HCT116 (cell line): ENCODE data around the gene CNDP1. TPM values are rescaled to one million over a fixed set of nuclear protein-coding genes. Genes with fewer than 3 reads are reported as not detected.

Experiments used
- ATAC-seq: fragments of 200-7000 bp; cut with Tn5 transposase; 2 replicates; pipeline ENCODE4 v1.9.1; 2020; ENCODE audit warnings: mild to moderate bottlenecking, moderate library complexity
- BruUV-seq: library from RNA; stranded (reverse); fragments of 400-500 nt; replicated peaks from 2 replicates; lab custom pipeline; 2021; lab: Mats Ljungman, UMichigan
- CTCF ChIA-PET: fragments of 300-600 bp; sonication (Branson Sonifier 250); formaldehyde crosslinking; loops from one replicate; lab custom pipeline; 2021; ENCODE audit warnings: antibody characterized with exemption; lab: Charles Lee
- POLR2A ChIA-PET: fragments of 300-600, 350-600 bp; sonication (Branson Sonifier 250); formaldehyde crosslinking; loops from one replicate; lab custom pipeline; 2021; ENCODE audit warnings: antibody characterized with exemption; lab: Charles Lee
- RAD21 ChIA-PET, 2 experiments: fragments of 300-600 bp; sonication (Branson Sonifier 250); formaldehyde crosslinking; loops; one replicate each; lab custom pipeline; 2023; ENCODE audit warnings: low total read pairs in 2 of 2; ENCODE audit not compliant: uncharacterized antibody in 2 of 2, unreplicated experiment in 2 of 2, low non-redundant PET in 1 of 2; lab: Charles Lee
- DNase-seq: peaks from one replicate; pipeline ENCODE4 v3.0.0-alpha.2; 2010; ENCODE audit warnings: low read depth, low spot score
- H2AFZ ChIP-seq: fragments of 200-600 bp; shearing (Covaris generic), sonication (generic); 2 replicates; pipeline ENCODE4 v1.6.1; 2017; ENCODE audit warnings: low read depth, mixed run types, mixed read lengths, antibody characterized with exemption, low read length; ENCODE audit not compliant: poor library complexity, severe bottlenecking
- H3K27ac ChIP-seq: 2 replicates; pipeline ENCODE4 v1.5.1; 2012; ENCODE audit warnings: low read depth, low read length
- H3K27me3 ChIP-seq: fragments of 200-600 bp; sonication (generic); 2 replicates; pipeline ENCODE4 v1.6.1; 2016; ENCODE audit warnings: mixed run types, low read length, mixed read lengths; ENCODE audit not compliant: insufficient read depth
- H3K36me3 ChIP-seq, 2 experiments: fragments of 200-500 bp in 1 of 2; fragments of 200-600 bp in 1 of 2; sonication (Bioruptor generic) in 1 of 2; sonication (generic) in 1 of 2; 2 replicates each; pipeline versions ENCODE4 v1.5.1 to v1.6.1; 2014 to 2016; ENCODE audit warnings: low read length in 2 of 2, inconsistent platforms in 1 of 2, mixed read lengths in 1 of 2, mixed run types in 1 of 2; ENCODE audit not compliant: insufficient read depth in 2 of 2, control insufficient read depth in 1 of 2
- H3K4me1 ChIP-seq, 2 experiments: fragments of 200-600 bp in 1 of 2; sonication (generic) in 1 of 2; 2 replicates each; pipeline versions ENCODE4 v1.5.1 to v1.6.1; 2012 to 2017; ENCODE audit warnings: low read length in 2 of 2, inconsistent platforms in 1 of 2, mild to moderate bottlenecking in 1 of 2, mixed read lengths in 1 of 2, mixed run types in 1 of 2, moderate library complexity in 1 of 2; ENCODE audit not compliant: insufficient read depth in 2 of 2, control insufficient read depth in 1 of 2
- H3K4me2 ChIP-seq: fragments of 200-600 bp; sonication (generic); 2 replicates; pipeline ENCODE4 v1.6.1; 2017; ENCODE audit warnings: mixed run types, low read length, mixed read lengths
- H3K4me3 ChIP-seq, 2 experiments: fragments of 200-600 bp in 1 of 2; sonication (generic) in 1 of 2; replicated peaks in 1 of 2; 2 replicates each; pipeline ENCODE4 v1.5.1; 2011 to 2016; ENCODE audit warnings: low read length in 2 of 2, control low read depth in 1 of 2, low read depth in 1 of 2, mild to moderate bottlenecking in 1 of 2, mixed read lengths in 1 of 2, mixed run types in 1 of 2
- H3K79me2 ChIP-seq: fragments of 200-600 bp; sonication (generic); 2 replicates; pipeline ENCODE4 v1.6.1; 2017; ENCODE audit warnings: mild to moderate bottlenecking, mixed run types, low read length, moderate library complexity, mixed read lengths; ENCODE audit not compliant: insufficient read depth
- H3K9ac ChIP-seq: fragments of 200-600 bp; sonication (generic); 2 replicates; pipeline ENCODE4 v1.6.1; 2016; ENCODE audit warnings: low read length, mixed read lengths
- H3K9me2 ChIP-seq: fragments of 200-600 bp; sonication (generic), shearing (Covaris generic); 2 replicates; pipeline ENCODE4 v1.6.1; 2017; ENCODE audit warnings: mixed run types, mild to moderate bottlenecking, moderate library complexity; ENCODE audit not compliant: insufficient read depth
- H3K9me3 ChIP-seq, 2 experiments: fragments of 200-500 bp in 1 of 2; fragments of 200-600 bp in 1 of 2; sonication (Bioruptor generic) in 1 of 2; sonication (generic) in 1 of 2; 2 replicates each; pipeline ENCODE4 v1.6.1; 2014 to 2017; ENCODE audit warnings: low read length in 2 of 2, mixed read lengths in 2 of 2, inconsistent platforms in 1 of 2, low read depth in 1 of 2, mild to moderate bottlenecking in 1 of 2, mixed run types in 1 of 2, moderate library complexity in 1 of 2; ENCODE audit not compliant: control insufficient read depth in 1 of 2, insufficient read depth in 1 of 2
- H4K20me1 ChIP-seq: fragments of 200-600 bp; sonication (generic), shearing (Covaris generic); 2 replicates; pipeline ENCODE4 v1.6.1; 2017; ENCODE audit warnings: mixed run types, mild to moderate bottlenecking, moderate library complexity; ENCODE audit not compliant: insufficient read depth
- ELF1 ChIP-seq: IDR thresholded peaks from 2 replicates; pipeline ENCODE4 v1.6.1; 2012; ENCODE audit warnings: low read depth, borderline replicate concordance
- SIN3A ChIP-seq: IDR thresholded peaks from 2 replicates; pipeline ENCODE4 v1.6.1; 2012; ENCODE audit warnings: low read depth
- SRF ChIP-seq: IDR thresholded peaks from 2 replicates; pipeline ENCODE4 v1.6.1; 2012; ENCODE audit warnings: low read depth
- YY1 ChIP-seq: IDR thresholded peaks from 2 replicates; pipeline ENCODE4 v1.6.1; 2011; ENCODE audit warnings: low read length, low read depth, moderate library complexity, mild to moderate bottlenecking; ENCODE audit not compliant: insufficient replicate concordance; ENCODE audit errors: extremely low read depth
- intact Hi-C: fragments of 100-400 bp; cut with micrococcal nuclease; formaldehyde crosslinking; loops from 2 replicates; pipeline ENCODE4 v1.10.0; 2022
- total RNA-seq: library from RNA; stranded (reverse); gene quantifications from one replicate; pipeline ENCODE4 v1.2.1, GENCODE V29; 2021; ENCODE audit not compliant: unreplicated experiment
- TF ChIP-seq, protein P1 (sequence below): IDR thresholded peaks from 2 replicates; pipeline ENCODE4 v1.6.1; 2012; ENCODE audit warnings: low read depth
- TF ChIP-seq, protein P2 (sequence below): IDR thresholded peaks from 2 replicates; pipeline ENCODE4 v1.6.1; 2012

The CNDP1 gene
- total RNA-seq, 1 experiment from 2014 or later = not detected

DNA sequence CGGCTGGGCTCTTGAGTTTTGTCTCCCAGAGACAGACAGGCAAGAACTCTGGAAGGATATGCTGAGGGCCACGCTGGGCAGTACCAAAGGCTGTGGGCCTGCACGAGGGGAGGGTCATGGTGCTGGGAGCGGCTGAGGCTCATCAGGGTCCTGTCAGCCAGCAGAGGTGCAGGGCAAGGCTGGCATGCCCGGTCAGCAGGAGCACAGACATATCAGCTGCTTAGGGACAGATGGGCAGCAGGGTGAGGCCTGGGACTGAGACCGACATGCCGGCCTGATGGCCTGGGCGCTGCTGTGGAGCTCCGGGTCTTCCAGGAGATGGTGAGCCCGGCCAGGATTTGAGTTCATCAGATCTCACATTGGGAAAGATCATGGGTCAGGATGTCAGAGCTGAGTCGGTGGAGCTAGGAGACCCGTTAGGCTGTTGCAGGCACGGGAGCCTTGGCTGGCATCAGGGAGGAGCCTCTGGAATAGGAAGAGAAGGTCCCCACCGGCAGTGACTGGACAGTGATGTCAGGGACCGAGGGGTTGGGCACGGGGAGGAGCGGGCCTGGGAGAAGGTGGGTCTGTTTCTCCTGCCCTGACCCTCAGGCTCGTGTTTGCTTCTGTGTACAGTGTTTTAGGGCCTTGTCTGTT, 19.3 kb upstream of the CNDP1 start:
- H3K9ac ChIP-seq = no peak overlapping the region
- H3K4me1 ChIP-seq = no peaks in the 10 kb centered on the region
- RAD21 ChIA-PET = no interaction called here
- CTCF ChIA-PET = no interaction called here
- peaks cover 7 to 13% of the 10 kb centered on the region in 2 experiments; a peak in 3 of 4 replicates for H3K36me3 ChIP-seq
- TF ChIP-seq SRF (no peak), ELF1 (no peak), SIN3A (no peak), YY1 (no peak)
- TF ChIP-seq, protein P1, sequence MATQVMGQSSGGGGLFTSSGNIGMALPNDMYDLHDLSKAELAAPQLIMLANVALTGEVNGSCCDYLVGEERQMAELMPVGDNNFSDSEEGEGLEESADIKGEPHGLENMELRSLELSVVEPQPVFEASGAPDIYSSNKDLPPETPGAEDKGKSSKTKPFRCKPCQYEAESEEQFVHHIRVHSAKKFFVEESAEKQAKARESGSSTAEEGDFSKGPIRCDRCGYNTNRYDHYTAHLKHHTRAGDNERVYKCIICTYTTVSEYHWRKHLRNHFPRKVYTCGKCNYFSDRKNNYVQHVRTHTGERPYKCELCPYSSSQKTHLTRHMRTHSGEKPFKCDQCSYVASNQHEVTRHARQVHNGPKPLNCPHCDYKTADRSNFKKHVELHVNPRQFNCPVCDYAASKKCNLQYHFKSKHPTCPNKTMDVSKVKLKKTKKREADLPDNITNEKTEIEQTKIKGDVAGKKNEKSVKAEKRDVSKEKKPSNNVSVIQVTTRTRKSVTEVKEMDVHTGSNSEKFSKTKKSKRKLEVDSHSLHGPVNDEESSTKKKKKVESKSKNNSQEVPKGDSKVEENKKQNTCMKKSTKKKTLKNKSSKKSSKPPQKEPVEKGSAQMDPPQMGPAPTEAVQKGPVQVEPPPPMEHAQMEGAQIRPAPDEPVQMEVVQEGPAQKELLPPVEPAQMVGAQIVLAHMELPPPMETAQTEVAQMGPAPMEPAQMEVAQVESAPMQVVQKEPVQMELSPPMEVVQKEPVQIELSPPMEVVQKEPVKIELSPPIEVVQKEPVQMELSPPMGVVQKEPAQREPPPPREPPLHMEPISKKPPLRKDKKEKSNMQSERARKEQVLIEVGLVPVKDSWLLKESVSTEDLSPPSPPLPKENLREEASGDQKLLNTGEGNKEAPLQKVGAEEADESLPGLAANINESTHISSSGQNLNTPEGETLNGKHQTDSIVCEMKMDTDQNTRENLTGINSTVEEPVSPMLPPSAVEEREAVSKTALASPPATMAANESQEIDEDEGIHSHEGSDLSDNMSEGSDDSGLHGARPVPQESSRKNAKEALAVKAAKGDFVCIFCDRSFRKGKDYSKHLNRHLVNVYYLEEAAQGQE = no peak
- TF ChIP-seq, protein P2, sequence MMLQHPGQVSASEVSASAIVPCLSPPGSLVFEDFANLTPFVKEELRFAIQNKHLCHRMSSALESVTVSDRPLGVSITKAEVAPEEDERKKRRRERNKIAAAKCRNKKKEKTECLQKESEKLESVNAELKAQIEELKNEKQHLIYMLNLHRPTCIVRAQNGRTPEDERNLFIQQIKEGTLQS = no peak
- no peak for ATAC-seq
- H3K27me3 ChIP-seq = no peaks in the 10 kb centered on the region
- H4K20me1 ChIP-seq = no peaks in the 10 kb centered on the region
- DNase-seq = no peak
- POLR2A ChIA-PET = no interaction called here
- no peak overlapping the region for H3K4me3 ChIP-seq
- H3K4me2 ChIP-seq = no peak overlapping the region
- H3K27ac ChIP-seq = no peak overlapping the region
- intact Hi-C loops = no loop called here
- H2AFZ ChIP-seq = no peak overlapping the region
- no peaks in the 10 kb centered on the region for H3K9me2 ChIP-seq
- no peaks in the 10 kb centered on the region for H3K79me2 ChIP-seq
- no TSS peak for BruUV-seq
- H3K9me3 ChIP-seq = no peaks in the 10 kb centered on the region
